Measurements from ENCODE around the gene ZBTB34. TPM values are rescaled to one million over a fixed set of nuclear protein-coding genes. Genes with fewer than 3 reads are reported as not detected.

Gene ZBTB34
- total and polyA plus RNA-seq, 9 of the 15 experiments (the other 6 are each of a cell fraction or from before 2014, with no cell fraction given), result 2.7 to 15.6 (median 9.8) TPM

DNA sequence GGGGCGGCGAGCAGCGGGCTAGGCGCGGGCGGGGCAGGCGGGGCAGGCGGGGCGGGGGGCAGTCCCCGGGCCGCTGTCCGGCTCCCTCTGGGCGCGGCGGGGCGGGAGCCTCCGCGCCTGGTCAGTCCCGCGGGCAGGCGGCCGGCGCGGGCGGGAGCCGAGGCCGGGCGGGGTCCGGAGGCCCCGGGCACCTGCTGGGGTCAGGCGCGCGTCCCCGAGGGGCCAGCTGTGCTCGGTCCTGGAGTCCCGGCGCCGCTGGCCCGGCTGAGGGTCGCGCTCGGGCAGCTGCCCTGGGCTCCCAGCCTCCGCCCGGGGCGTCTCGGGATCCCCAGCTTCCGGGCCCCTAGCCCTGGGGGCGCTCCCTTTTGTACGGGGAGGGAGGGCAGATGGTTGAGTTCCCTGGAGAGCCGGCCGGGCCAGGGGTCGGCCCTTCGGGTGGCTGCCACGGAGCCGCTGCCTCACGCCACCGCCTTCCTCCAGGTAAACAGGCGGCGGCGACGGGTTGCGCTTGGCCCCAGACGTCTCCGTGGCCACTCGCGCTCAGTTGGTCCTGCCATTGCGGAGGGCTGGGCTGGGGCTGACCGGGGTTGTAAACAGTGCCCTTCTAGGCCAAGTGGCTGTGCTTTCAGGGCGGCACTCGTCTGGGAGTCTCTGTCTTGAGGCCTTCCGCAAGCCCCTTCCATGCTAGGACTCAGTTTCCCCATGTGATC lies 473 bp downstream of the ZBTB34 start:
- peak overlapping the region; percentile 72 for H3K27ac ChIP-seq (ENCODE audit: extremely low read depth, low read depth, low read length)
- peaks cover 42% of the 10 kb centered on the region for H3K79me2 ChIP-seq (ENCODE audit: control insufficient read depth, insufficient read depth, low read length)
- ATAC-seq (peak; percentile 70), FAIRE-seq (no peak), DNase-seq (ENCODE audit: extremely low read depth in 1 of 4, low spot score in 3 of 4) (peak in 2 of 4 experiments; percentile 33 to 49)
- peak overlapping the region; percentile 89 for H3K4me2 ChIP-seq (ENCODE audit: insufficient read depth, low read length)
- no peaks in the 10 kb centered on the region for H3K9me1 ChIP-seq (ENCODE audit: control insufficient read depth, insufficient read depth, low read length)
- peaks cover 14 to 26% of the 10 kb centered on the region in 2 experiments for H3K4me1 ChIP-seq (replicated peaks in 1 of 2; ENCODE audit: control insufficient read depth in 2 of 2, insufficient read depth in 2 of 2, low read length in 2 of 2)
- H3K27me3 ChIP-seq (ENCODE audit: control insufficient read depth in 2 of 2, insufficient read depth in 2 of 2, low read length in 2 of 2), result no peaks in the 10 kb centered on the region; a peak in 1 of 5 replicates
- H2AFZ ChIP-seq (ENCODE audit: low read depth, low read length), result peak overlapping the region; percentile 45
- no TSS peak for BruUV-seq (replicated peaks)
- peak overlapping the region; percentile 73 to 88 for H3K9ac ChIP-seq (ENCODE audit: insufficient read depth in 1 of 2, low read depth in 2 of 2, low read length in 2 of 2)
- intact Hi-C loops (cut with micrococcal nuclease) (no loop called here), in situ Hi-C loops (cut with MboI) (no loop called here)
- 2% methylated on average over 18 of the region's 71 CpGs for WGBS (ENCODE audit: insufficient coverage, low coverage, missing lambda C conversion rate)
- H3K9me3 ChIP-seq (replicated peaks; ENCODE audit: control insufficient read depth, insufficient read depth, low read depth, low read length), result no peaks in the 10 kb centered on the region
- ChIA-PET POLR2A (interaction anchor here (0.6 to 0.7 kb wide), 2 partner anchors 61 to 233 kb away, joined by 3 read pairs; no protein-coding TSS in a partner anchor), CTCF (ENCODE audit: low intra/inter-chr PET ratio) (interaction anchor here (0.6 kb wide), 1 partner anchor 55 kb away, joined by 4 read pairs; no protein-coding TSS in a partner anchor)
- peaks cover 27% of the 10 kb centered on the region for H3K36me3 ChIP-seq (ENCODE audit: control insufficient read depth, insufficient read depth, low read length)
- peaks cover 13% of the 10 kb centered on the region for H4K20me1 ChIP-seq (replicated peaks; ENCODE audit: control insufficient read depth, insufficient read depth, low read length)
- H3K4me3 ChIP-seq, result peak overlapping the region; percentile 75
- TF ChIP-seq RB1 (IDR thresholded peaks at IDR 0.05; ENCODE audit: low read depth), result peak; percentile 42; the same call in 1 of the 2 replicates
- TF ChIP-seq SMAD4 (CRISPR knock-in tag; conservative IDR thresholded peaks at IDR 0.05), result peak; percentile 55; the same call in 1 of the 2 replicates
- TF ChIP-seq MYNN (IDR thresholded peaks at IDR 0.05), result no peak
- TF ChIP-seq MYNN (CRISPR knock-in tag; IDR thresholded peaks at IDR 0.05), result no peak
- TF ChIP-seq ZFX (CRISPR knock-in tag; IDR thresholded peaks at IDR 0.05), result peak; percentile 53
- TF ChIP-seq ZNF778 (CRISPR knock-in tag; IDR thresholded peaks at IDR 0.05), result no peak
- TF ChIP-seq SIN3B (IDR thresholded peaks at IDR 0.05; ENCODE audit: low read depth), result no peak
- TF ChIP-seq, protein P1, sequence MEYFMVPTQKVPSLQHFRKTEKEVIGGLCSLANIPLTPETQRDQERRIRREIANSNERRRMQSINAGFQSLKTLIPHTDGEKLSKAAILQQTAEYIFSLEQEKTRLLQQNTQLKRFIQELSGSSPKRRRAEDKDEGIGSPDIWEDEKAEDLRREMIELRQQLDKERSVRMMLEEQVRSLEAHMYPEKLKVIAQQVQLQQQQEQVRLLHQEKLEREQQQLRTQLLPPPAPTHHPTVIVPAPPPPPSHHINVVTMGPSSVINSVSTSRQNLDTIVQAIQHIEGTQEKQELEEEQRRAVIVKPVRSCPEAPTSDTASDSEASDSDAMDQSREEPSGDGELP (CRISPR knock-in tag; IDR thresholded peaks at IDR 0.05; ENCODE audit: borderline replicate concordance), result 0 out of 2 replicates have a peak, but pooled peaks have one; percentile 11
- TF ChIP-seq HMGN3 (IDR thresholded peaks at IDR 0.05; ENCODE audit: borderline replicate concordance, extremely low read depth, insufficient read length, low read depth, low read length), result peak; percentile 47
- peak; percentile 45 for TF ChIP-seq SAP30 (IDR thresholded peaks at IDR 0.05; ENCODE audit: borderline replicate concordance, insufficient read depth, low read depth, low read length, poor library complexity, severe bottlenecking)
- TF ChIP-seq, protein P2, sequence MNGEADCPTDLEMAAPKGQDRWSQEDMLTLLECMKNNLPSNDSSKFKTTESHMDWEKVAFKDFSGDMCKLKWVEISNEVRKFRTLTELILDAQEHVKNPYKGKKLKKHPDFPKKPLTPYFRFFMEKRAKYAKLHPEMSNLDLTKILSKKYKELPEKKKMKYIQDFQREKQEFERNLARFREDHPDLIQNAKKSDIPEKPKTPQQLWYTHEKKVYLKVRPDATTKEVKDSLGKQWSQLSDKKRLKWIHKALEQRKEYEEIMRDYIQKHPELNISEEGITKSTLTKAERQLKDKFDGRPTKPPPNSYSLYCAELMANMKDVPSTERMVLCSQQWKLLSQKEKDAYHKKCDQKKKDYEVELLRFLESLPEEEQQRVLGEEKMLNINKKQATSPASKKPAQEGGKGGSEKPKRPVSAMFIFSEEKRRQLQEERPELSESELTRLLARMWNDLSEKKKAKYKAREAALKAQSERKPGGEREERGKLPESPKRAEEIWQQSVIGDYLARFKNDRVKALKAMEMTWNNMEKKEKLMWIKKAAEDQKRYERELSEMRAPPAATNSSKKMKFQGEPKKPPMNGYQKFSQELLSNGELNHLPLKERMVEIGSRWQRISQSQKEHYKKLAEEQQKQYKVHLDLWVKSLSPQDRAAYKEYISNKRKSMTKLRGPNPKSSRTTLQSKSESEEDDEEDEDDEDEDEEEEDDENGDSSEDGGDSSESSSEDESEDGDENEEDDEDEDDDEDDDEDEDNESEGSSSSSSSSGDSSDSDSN (IDR thresholded peaks at IDR 0.05; ENCODE audit: borderline replicate concordance in 1 of 2, low read depth in 2 of 2, low read length in 2 of 2), result 0 out of 4 replicates have a peak, but pooled peaks of 1 of the 2 experiments have one; percentile 16
- TF ChIP-seq RBM39 (optimal IDR thresholded peaks at IDR 0.05; ENCODE audit: low read depth, low read length), result no peak
- TF ChIP-seq TAF1 (IDR thresholded peaks at IDR 0.05; ENCODE audit: control insufficient read depth, extremely low read depth, insufficient read depth, low read length, severe bottlenecking), result no peak
- TF ChIP-seq, protein P3, sequence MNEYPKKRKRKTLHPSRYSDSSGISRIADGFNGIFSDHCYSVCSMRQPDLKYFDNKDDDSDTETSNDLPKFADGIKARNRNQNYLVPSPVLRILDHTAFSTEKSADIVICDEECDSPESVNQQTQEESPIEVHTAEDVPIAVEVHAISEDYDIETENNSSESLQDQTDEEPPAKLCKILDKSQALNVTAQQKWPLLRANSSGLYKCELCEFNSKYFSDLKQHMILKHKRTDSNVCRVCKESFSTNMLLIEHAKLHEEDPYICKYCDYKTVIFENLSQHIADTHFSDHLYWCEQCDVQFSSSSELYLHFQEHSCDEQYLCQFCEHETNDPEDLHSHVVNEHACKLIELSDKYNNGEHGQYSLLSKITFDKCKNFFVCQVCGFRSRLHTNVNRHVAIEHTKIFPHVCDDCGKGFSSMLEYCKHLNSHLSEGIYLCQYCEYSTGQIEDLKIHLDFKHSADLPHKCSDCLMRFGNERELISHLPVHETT (CRISPR knock-in tag; conservative IDR thresholded peaks at IDR 0.05 in 1 of 2, IDR thresholded peaks at IDR 0.05 in 1 of 2), result 0 out of 4 replicates have a peak, but pooled peaks of 1 of the 2 experiments have one; percentile 66
- 0 out of 2 replicates have a peak, but pooled peaks have one; percentile 17 for TF ChIP-seq CXXC5 (CRISPR knock-in tag; IDR thresholded peaks at IDR 0.05)

All from K562 (cell line).